Keratinocyte (primary cell): ENCODE measurements around the gene DCLK2.

Source experiments
- EZH2 ChIP-seq: IDR thresholded peaks from one replicate; pipeline ENCODE4 v1.6.1; 2012; ENCODE audit warnings: inconsistent platforms, mild to moderate bottlenecking, low read length, moderate library complexity
- TF ChIP-seq, protein P1 (sequence below), 3 experiments: IDR thresholded peaks in 1 of 3; conservative IDR thresholded peaks in 1 of 3; optimal IDR thresholded peaks in 1 of 3; 2 replicates in 2 of 3; 3 replicates in 1 of 3; pipeline versions ENCODE3 to v1.5.1; 2011; ENCODE audit warnings: low read length in 3 of 3, mild to moderate bottlenecking in 3 of 3, moderate library complexity in 2 of 3, control low read depth in 1 of 3, inconsistent platforms in 1 of 3; ENCODE audit not compliant: insufficient read depth in 2 of 3; ENCODE audit errors: extremely low read depth in 1 of 3

GRCh38 chr4:150289881-150290280, 211.6 kb downstream of the DCLK2 start:
- TF ChIP-seq EZH2, result no peak
- TF ChIP-seq, protein P1, sequence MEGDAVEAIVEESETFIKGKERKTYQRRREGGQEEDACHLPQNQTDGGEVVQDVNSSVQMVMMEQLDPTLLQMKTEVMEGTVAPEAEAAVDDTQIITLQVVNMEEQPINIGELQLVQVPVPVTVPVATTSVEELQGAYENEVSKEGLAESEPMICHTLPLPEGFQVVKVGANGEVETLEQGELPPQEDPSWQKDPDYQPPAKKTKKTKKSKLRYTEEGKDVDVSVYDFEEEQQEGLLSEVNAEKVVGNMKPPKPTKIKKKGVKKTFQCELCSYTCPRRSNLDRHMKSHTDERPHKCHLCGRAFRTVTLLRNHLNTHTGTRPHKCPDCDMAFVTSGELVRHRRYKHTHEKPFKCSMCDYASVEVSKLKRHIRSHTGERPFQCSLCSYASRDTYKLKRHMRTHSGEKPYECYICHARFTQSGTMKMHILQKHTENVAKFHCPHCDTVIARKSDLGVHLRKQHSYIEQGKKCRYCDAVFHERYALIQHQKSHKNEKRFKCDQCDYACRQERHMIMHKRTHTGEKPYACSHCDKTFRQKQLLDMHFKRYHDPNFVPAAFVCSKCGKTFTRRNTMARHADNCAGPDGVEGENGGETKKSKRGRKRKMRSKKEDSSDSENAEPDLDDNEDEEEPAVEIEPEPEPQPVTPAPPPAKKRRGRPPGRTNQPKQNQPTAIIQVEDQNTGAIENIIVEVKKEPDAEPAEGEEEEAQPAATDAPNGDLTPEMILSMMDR (optimal IDR thresholded peaks at IDR 0.05 in 1 of 3, IDR thresholded peaks at IDR 0.05 in 1 of 3, conservative IDR thresholded peaks at IDR 0.05 in 1 of 3; ENCODE audit: extremely low read depth in 1 of 3, insufficient read depth in 2 of 3, low read length in 3 of 3), result no peak
